ENCODE results near the gene ENPEP. TPM values are rescaled to one million over a fixed set of nuclear protein-coding genes. Genes with fewer than 3 reads are reported as not detected.

ENPEP gene
- total and polyA plus RNA-seq, 2 of the 13 experiments (the other 11 are each of a cell fraction or from before 2014, with no cell fraction given) = not detected

- intact Hi-C loops (cut with micrococcal nuclease; ENCODE audit: unreplicated experiment) = no loop called here
- Histone ChIP-seq H3K27me3 (ENCODE audit: control insufficient read depth in 1 of 2, insufficient read depth in 2 of 2, low read length in 2 of 2) (no peaks in the 10 kb centered on the region), H3K4me1 (ENCODE audit: insufficient read depth, low read length) (no peaks in the 10 kb centered on the region), H3K9me3 (ENCODE audit: low read length) (no peaks in the 10 kb centered on the region), H2AFZ (ENCODE audit: low read length) (no peak overlapping the region), H3K4me2 (ENCODE audit: low read depth, low read length) (no peak overlapping the region), H3K9ac (ENCODE audit: insufficient read depth, low read depth, low read length) (no peak overlapping the region), H3K4me3 (replicated peaks in 1 of 3; ENCODE audit: insufficient read depth in 1 of 3, low read depth in 2 of 3, low read length in 3 of 3) (no peak overlapping the region), H3K79me2 (ENCODE audit: insufficient read depth, low read length) (no peaks in the 10 kb centered on the region), H3K27ac (ENCODE audit: extremely low read length, insufficient read depth, low read length) (no peak overlapping the region), H4K20me1 (ENCODE audit: insufficient read depth, low read length) (no peaks in the 10 kb centered on the region), H3K36me3 (replicated peaks in 1 of 2; ENCODE audit: control insufficient read depth in 1 of 2, insufficient read depth in 2 of 2, low read length in 2 of 2) (no peaks in the 10 kb centered on the region)
- ChIA-PET CTCF (ENCODE audit: low intra/inter-chr PET ratio, low total read pairs) (no interaction called here), POLR2A (no interaction called here)
- no peak for TF ChIP-seq IKZF5 (CRISPR knock-in tag; IDR thresholded peaks at IDR 0.05)
- TF ChIP-seq SALL1 (CRISPR knock-in tag; IDR thresholded peaks at IDR 0.05) = no peak
- no peak for TF ChIP-seq ISL2 (CRISPR knock-in tag; IDR thresholded peaks at IDR 0.05)
- no peak for TF ChIP-seq ZBTB21 (CRISPR knock-in tag; IDR thresholded peaks at IDR 0.05)
- ATAC-seq (no peak), FAIRE-seq (no peak), DNase-seq (ENCODE audit: low spot score) (no peak)
- in situ Hi-C loops (cut with HindIII; ENCODE audit: extremely low pct_ligation_motif_present, low pct_unique_long_range_greater_than_20kb) = no loop called here
- BruUV-seq (replicated peaks) = no TSS peak
Measured at GRCh38 chr4:110501826-110502225, 25.9 kb downstream of the ENPEP start.

- Histone ChIP-seq H3K9me3 (ENCODE audit: low read length) (no peaks in the 10 kb centered on the region), H3K36me3 (replicated peaks in 1 of 2; ENCODE audit: control insufficient read depth in 1 of 2, insufficient read depth in 2 of 2, low read length in 2 of 2) (no peaks in the 10 kb centered on the region), H3K27me3 (ENCODE audit: control insufficient read depth in 1 of 2, insufficient read depth in 2 of 2, low read length in 2 of 2) (no peaks in the 10 kb centered on the region), H4K20me1 (ENCODE audit: insufficient read depth, low read length) (no peaks in the 10 kb centered on the region), H3K4me1 (ENCODE audit: insufficient read depth, low read length) (no peaks in the 10 kb centered on the region), H3K27ac (ENCODE audit: extremely low read length, insufficient read depth, low read length) (no peak overlapping the region), H3K4me2 (ENCODE audit: low read depth, low read length) (no peak overlapping the region), H2AFZ (ENCODE audit: low read length) (no peak overlapping the region), H3K79me2 (ENCODE audit: insufficient read depth, low read length) (no peaks in the 10 kb centered on the region), H3K4me3 (replicated peaks in 1 of 3; ENCODE audit: insufficient read depth in 1 of 3, low read depth in 2 of 3, low read length in 3 of 3) (no peak overlapping the region), H3K9ac (ENCODE audit: insufficient read depth, low read depth, low read length) (no peak overlapping the region)
- DNase-seq (ENCODE audit: low spot score) = no peak
- POLR2A ChIA-PET = no interaction called here
- no peak for FAIRE-seq
- 6% methylated on average over 5 of the region's 5 CpGs for WGBS (ENCODE audit: low lambda C conversion rate)
- CTCF ChIA-PET (ENCODE audit: low intra/inter-chr PET ratio, low total read pairs) = no interaction called here
- BruUV-seq (replicated peaks) = no TSS peak
- ATAC-seq = no peak
- intact Hi-C loops (cut with micrococcal nuclease; ENCODE audit: unreplicated experiment) (no loop called here), in situ Hi-C loops (cut with HindIII; ENCODE audit: extremely low pct_ligation_motif_present, low pct_unique_long_range_greater_than_20kb) (no loop called here)
- no peak for TF ChIP-seq SOX13 (IDR thresholded peaks at IDR 0.05)
- no peak for TF ChIP-seq SOX13 (CRISPR knock-in tag; conservative IDR thresholded peaks at IDR 0.05 in 1 of 2, IDR thresholded peaks at IDR 0.05 in 1 of 2)
- no peak for TF ChIP-seq ZNF546 (CRISPR knock-in tag; conservative IDR thresholded peaks at IDR 0.05)
- TF ChIP-seq ZFP36L1 (CRISPR knock-in tag; IDR thresholded peaks at IDR 0.05) = no peak
- no peak for TF ChIP-seq DZIP1 (CRISPR knock-in tag; IDR thresholded peaks at IDR 0.05)
- no peak for TF ChIP-seq ETV6 (CRISPR knock-in tag; conservative IDR thresholded peaks at IDR 0.05)
- TF ChIP-seq, protein P1, sequence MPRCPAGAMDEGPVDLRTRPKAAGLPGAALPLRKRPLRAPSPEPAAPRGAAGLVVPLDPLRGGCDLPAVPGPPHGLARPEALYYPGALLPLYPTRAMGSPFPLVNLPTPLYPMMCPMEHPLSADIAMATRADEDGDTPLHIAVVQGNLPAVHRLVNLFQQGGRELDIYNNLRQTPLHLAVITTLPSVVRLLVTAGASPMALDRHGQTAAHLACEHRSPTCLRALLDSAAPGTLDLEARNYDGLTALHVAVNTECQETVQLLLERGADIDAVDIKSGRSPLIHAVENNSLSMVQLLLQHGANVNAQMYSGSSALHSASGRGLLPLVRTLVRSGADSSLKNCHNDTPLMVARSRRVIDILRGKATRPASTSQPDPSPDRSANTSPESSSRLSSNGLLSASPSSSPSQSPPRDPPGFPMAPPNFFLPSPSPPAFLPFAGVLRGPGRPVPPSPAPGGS (CRISPR knock-in tag; IDR thresholded peaks at IDR 0.05) = no peak
- no peak for TF ChIP-seq ZNF713 (CRISPR knock-in tag; IDR thresholded peaks at IDR 0.05)
- no peak for TF ChIP-seq KLF13 (CRISPR knock-in tag; IDR thresholded peaks at IDR 0.05)
Measured at GRCh38 chr4:110503270-110504083, 27.5 kb downstream of the ENPEP start.

Data from HepG2 (cell line).